Stimulated activated CD8-positive, alpha-beta memory T cell treated with anti-CD3 and anti-CD28 coated beads, Interleukin-12 subunit alpha, Interleukin-12 subunit beta, amount 100 ng/mL, for 24 hours (primary cell): ENCODE data around the gene C20orf202.
"Not testable (repeated sequence)": the region's sequence is repeated elsewhere in the genome, so short reads cannot be mapped to it uniquely, and the experiment has no call there.

ENCODE experiments used
- DNase-seq: peaks from one replicate; pipeline ENCODE4 v3.0.0-alpha.2; 2020; ENCODE audit errors: extremely low read depth

C20orf202 gene

GRCh38 chr20:1209447-1210387 is 6.5 kb downstream of the C20orf202 start:
- no peak for DNase-seq

GRCh38 chr20:1210501-1210900 is 7.2 kb downstream of the C20orf202 start:
- no peak for DNase-seq

- DNase-seq, result no peak
Measured at GRCh38 chr20:1212023-1212422, 8.8 kb downstream of the C20orf202 start.

- peak; percentile 38 for DNase-seq
Measured at GRCh38 chr20:1212607-1213396, 9.5 kb downstream of the C20orf202 start.

GRCh38 chr20:1214838-1215261 is 11.6 kb downstream of the C20orf202 start:
- DNase-seq, result no peak

GRCh38 chr20:1215386-1216170 is 12.3 kb downstream of the C20orf202 start:
- no peak for DNase-seq

- DNase-seq, result not testable (repeated sequence)
Measured at GRCh38 chr20:1216527-1217427, 13.5 kb downstream of the C20orf202 start.

- DNase-seq, result not testable (repeated sequence)
Measured at GRCh38 chr20:1222750-1223149, 19.5 kb downstream of the C20orf202 start.

GRCh38 chr20:1224205-1224890 is 21.1 kb downstream of the C20orf202 start:
- DNase-seq, result no peak

GRCh38 chr20:1225263-1225782 is 22.1 kb downstream of the C20orf202 start:
- no peak for DNase-seq

- peak; percentile 58 for DNase-seq
Measured at GRCh38 chr20:1225783-1226654, 22.8 kb downstream of the C20orf202 start, which contains the start of gene RAD21L1. Gene RAD21L1, plus strand, starts transcription at chr20:1226044. Its CDS starts 2,410 bp downstream, at chr20:1228454.

GRCh38 chr20:1229541-1229940 is 26.3 kb downstream of the C20orf202 start:
- no peak for DNase-seq

- no peak for DNase-seq
Measured at GRCh38 chr20:1232286-1233111, 29.2 kb downstream of the C20orf202 start.

GRCh38 chr20:1240549-1240948 is 37.3 kb downstream of the C20orf202 start:
- DNase-seq, result no peak

- no peak for DNase-seq
Measured at GRCh38 chr20:1241456-1241855, 38.2 kb downstream of the C20orf202 start.

- DNase-seq, result no peak
Measured at GRCh38 chr20:1242099-1242498, 38.8 kb downstream of the C20orf202 start.

GRCh38 chr20:1242530-1242929 is 39.3 kb downstream of the C20orf202 start:
- DNase-seq, result no peak

- no peak for DNase-seq
Measured at GRCh38 chr20:1245578-1245977, 42.3 kb downstream of the C20orf202 start.
